Adipocyte (in vitro differentiated cells): Measurements from ENCODE around the gene TMC4.
"Not testable (repeated sequence)": the region's sequence is repeated elsewhere in the genome, so short reads cannot be mapped to it uniquely, and the experiment has no call there.

Source experiments
- DNase-seq: peaks from one replicate; pipeline ENCODE4 v3.0.0-alpha.2; 2015; ENCODE audit warnings: low read depth
- H3K27me3 ChIP-seq: replicated peaks from 2 replicates; pipeline ENCODE4 v1.7.0; 2013; ENCODE audit warnings: mild to moderate bottlenecking, low read length, moderate library complexity; ENCODE audit not compliant: control insufficient read depth, insufficient read depth
- H3K36me3 ChIP-seq: 2 replicates; pipeline ENCODE4 v1.7.0; 2013; ENCODE audit warnings: low read length, mild to moderate bottlenecking, moderate library complexity; ENCODE audit not compliant: control insufficient read depth, insufficient read depth, severe bottlenecking
- H3K4me1 ChIP-seq: 2 replicates; pipeline ENCODE4 v1.7.0; 2013; ENCODE audit warnings: mild to moderate bottlenecking, low read length, moderate library complexity; ENCODE audit not compliant: control insufficient read depth, insufficient read depth
- H3K4me3 ChIP-seq: 2 replicates; pipeline ENCODE4 v1.7.0; 2013; ENCODE audit warnings: mild to moderate bottlenecking, low read length, moderate library complexity
- H3K9ac ChIP-seq: 2 replicates; pipeline ENCODE4 v1.7.0; 2013; ENCODE audit warnings: mild to moderate bottlenecking, low read length, moderate library complexity
- H3K9me3 ChIP-seq: 2 replicates; pipeline ENCODE4 v1.7.0; 2013; ENCODE audit warnings: mild to moderate bottlenecking, low read length, moderate library complexity; ENCODE audit not compliant: control insufficient read depth

TMC4 gene

GRCh38 chr19:54189735-54190502 lies 17.0 kb upstream of the TMC4 start:
- H3K9ac ChIP-seq: peak overlapping the region; percentile 96
- H3K4me1 ChIP-seq: peaks cover 18% of the 10 kb centered on the region
- H3K9me3 ChIP-seq: no peaks in the 10 kb centered on the region
- no peaks in the 10 kb centered on the region for H3K27me3 ChIP-seq
- DNase-seq: peak; percentile 100
- peaks cover 10% of the 10 kb centered on the region for H3K36me3 ChIP-seq
- peak overlapping the region; percentile 91 for H3K4me3 ChIP-seq

GRCh38 chr19:54189145-54189734 lies 16.3 kb upstream of the TMC4 start, which contains the start of gene MBOAT7:
TSS of gene MBOAT7 (minus strand) at chr19:54189580. CDS start at chr19:54188508, 1,072 bp downstream.
- DNase-seq: no peak
- no peaks in the 10 kb centered on the region for H3K9me3 ChIP-seq
- H3K4me1 ChIP-seq: peaks cover 18% of the 10 kb centered on the region
- H3K27me3 ChIP-seq: no peaks in the 10 kb centered on the region
- H3K9ac ChIP-seq: peak within 1 kb of the TSS; percentile 96
- peaks cover 10% of the 10 kb centered on the region for H3K36me3 ChIP-seq
- peak within 1 kb of the TSS; percentile 91 for H3K4me3 ChIP-seq

- Histone ChIP-seq H3K9ac (peak overlapping the region; percentile 93), H3K4me1 (peaks cover 18% of the 10 kb centered on the region), H3K4me3 (peak overlapping the region; percentile 91), H3K27me3 (no peaks in the 10 kb centered on the region), H3K36me3 (peaks cover 4% of the 10 kb centered on the region), H3K9me3 (no peaks in the 10 kb centered on the region)
- peak; percentile 73 for DNase-seq
These were observed 15.4 kb upstream of the TMC4 start for GRCh38 chr19:54188215-54188871.

GRCh38 chr19:54186934-54187381 lies 14.0 kb upstream of the TMC4 start:
- no peak for DNase-seq
- H3K36me3 ChIP-seq: no peaks in the 10 kb centered on the region

GRCh38 chr19:54186351-54186750 lies 13.4 kb upstream of the TMC4 start:
- no peaks in the 10 kb centered on the region for H3K27me3 ChIP-seq
- no peak overlapping the region for H3K9ac ChIP-seq
- no peaks in the 10 kb centered on the region for H3K36me3 ChIP-seq
- H3K4me3 ChIP-seq: no peak overlapping the region
- no peaks in the 10 kb centered on the region for H3K9me3 ChIP-seq
- H3K4me1 ChIP-seq: peaks cover 9% of the 10 kb centered on the region
- DNase-seq: no peak

More at GRCh38 chr19:54186934-54187381, 14.0 kb upstream of the TMC4 start:
- no peak overlapping the region for H3K4me3 ChIP-seq
- no peak overlapping the region for H3K9ac ChIP-seq
- H3K27me3 ChIP-seq: no peaks in the 10 kb centered on the region
- H3K4me1 ChIP-seq: peaks cover 12% of the 10 kb centered on the region
- no peaks in the 10 kb centered on the region for H3K9me3 ChIP-seq

DNA sequence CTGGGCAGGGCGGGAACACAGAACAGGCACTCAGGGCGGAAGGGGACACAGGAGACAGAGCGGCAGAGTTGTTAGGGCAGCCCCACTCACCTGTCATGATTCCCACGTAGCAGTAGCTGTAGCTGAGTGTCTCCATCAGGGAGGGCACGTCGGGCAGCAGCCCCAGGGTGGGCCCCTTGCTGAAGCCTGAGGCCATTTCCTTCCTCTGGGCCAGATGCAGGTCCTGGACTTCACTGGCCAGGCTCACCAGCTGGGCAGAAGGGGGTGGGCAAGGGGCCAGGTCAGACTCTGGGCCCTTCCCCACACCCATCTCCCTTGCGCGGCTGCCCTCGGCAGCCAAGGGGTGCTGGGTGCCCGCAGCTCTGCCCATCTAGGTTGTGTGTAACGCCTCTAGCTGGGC lies 10.5 kb upstream of the TMC4 start:
- H3K4me1 ChIP-seq: peaks cover 5% of the 10 kb centered on the region
- H3K27me3 ChIP-seq: no peaks in the 10 kb centered on the region
- peaks cover 11% of the 10 kb centered on the region for H3K36me3 ChIP-seq
- H3K9ac ChIP-seq: no peak overlapping the region
- no peaks in the 10 kb centered on the region for H3K9me3 ChIP-seq
- H3K4me3 ChIP-seq: no peak overlapping the region
- no peak for DNase-seq

DNA sequence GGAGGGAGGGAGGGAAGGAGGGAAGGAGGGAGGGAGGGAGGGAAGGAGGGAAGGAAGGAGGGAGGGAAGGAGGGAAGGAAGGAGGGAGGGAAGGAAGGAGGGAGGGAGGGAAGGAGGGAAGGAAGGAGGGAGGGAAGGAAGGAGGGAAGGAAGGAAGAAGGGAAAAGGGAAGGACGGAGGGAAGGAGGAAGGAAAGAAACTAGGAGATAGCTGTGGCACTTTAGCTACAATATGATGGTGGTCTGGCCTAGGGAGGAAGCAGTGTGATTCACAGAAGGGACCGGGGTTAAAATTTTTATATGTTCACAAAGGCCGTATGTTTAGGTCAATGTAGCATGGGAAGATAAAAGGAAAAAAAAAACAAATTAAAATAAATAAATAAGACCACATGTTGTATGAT lies 8.9 kb upstream of the TMC4 start:
- not testable (repeated sequence) for H3K9ac ChIP-seq, H3K9me3 ChIP-seq, DNase-seq, H3K27me3 ChIP-seq, H3K4me3 ChIP-seq, H3K4me1 ChIP-seq
- peaks cover 16% of the 10 kb centered on the region for H3K36me3 ChIP-seq

DNA sequence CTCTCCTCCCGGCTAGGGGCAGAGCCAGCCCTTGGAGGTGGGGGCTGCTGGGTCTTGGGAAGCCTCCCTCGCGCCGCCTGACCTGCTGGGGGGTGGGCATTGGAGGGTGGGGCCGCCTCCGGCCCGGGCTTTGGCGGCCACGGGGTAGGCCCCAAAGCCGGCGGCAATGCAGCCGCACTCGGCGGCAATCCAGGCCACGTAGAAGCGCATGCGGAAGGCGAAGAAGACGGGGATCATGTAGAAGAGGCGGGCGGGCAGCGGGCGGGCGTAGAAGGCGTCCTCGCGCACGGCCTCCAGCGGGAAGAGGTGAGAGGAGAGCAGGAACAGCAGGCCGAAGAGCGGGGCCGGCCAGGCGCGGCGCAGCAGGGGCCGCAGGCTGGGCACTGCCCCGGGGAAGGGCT lies 7.7 kb upstream of the TMC4 start:
- no peak overlapping the region for H3K9ac ChIP-seq
- H3K4me1 ChIP-seq: no peaks in the 10 kb centered on the region
- peaks cover 18% of the 10 kb centered on the region for H3K36me3 ChIP-seq
- DNase-seq: no peak
- no peak overlapping the region for H3K4me3 ChIP-seq
- no peaks in the 10 kb centered on the region for H3K9me3 ChIP-seq
- no peaks in the 10 kb centered on the region for H3K27me3 ChIP-seq

DNA sequence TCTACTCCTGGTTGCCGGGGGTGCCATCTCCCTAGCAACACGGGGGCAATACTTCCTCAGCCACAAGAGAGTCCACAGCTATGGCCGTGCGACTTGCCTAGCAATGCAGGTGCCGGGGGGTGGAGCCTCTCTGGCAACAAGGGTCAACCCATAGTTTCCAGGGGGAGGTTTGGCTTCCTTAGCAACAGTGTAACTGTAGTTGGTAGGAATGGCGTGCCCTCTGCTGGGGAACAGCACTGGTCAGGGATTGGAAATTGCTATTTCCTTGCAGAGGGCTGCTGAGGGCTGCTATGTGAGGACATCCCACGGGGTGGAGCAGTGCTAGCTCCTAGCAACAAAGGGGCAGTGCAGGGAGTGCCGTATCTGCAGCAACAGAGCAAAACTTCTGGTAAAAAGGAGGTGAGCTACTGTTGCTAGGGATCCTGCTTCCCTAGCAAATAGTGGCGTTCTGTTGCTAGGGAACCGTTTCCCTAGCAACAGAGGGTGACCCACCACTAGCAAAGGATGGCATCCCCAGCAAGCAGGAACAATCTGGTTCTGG lies 7.0 kb upstream of the TMC4 start:
- no peaks in the 10 kb centered on the region for H3K4me1 ChIP-seq
- H3K9me3 ChIP-seq: no peaks in the 10 kb centered on the region
- H3K36me3 ChIP-seq: peaks cover 18% of the 10 kb centered on the region
- H3K27me3 ChIP-seq: no peaks in the 10 kb centered on the region
- no peak overlapping the region for H3K9ac ChIP-seq
- H3K4me3 ChIP-seq: no peak overlapping the region
- DNase-seq: peak; percentile 51

DNA sequence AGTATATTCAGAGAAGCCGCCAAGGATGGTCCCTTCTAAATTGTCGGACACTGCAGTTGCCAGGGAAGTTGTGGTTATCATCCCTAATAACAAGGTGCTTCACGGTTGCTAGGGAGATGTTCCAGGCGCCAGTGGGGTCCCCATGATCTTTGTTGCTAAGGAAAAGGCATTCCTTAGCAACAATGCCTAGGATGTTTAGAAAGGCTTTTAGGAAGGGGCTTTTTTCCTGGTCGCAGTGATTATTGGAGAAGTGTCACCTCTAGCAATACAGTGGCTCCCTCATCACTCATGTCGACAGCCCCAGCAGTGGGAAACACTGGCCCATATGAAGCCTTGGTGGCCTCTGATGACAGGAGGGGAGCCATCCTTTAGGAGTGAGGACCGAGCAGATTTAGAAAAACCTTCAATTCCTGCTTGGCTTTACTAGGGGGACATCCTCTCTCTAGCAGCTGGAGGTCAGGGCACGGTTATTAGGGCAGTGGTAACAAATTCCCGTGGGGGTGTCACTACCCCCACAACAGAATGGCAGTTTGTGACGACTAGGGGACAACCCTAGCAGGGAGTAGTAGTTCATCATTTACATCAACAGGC lies 6.4 kb upstream of the TMC4 start:
- Histone ChIP-seq H3K27me3 (no peaks in the 10 kb centered on the region), H3K36me3 (peaks cover 18% of the 10 kb centered on the region), H3K4me1 (no peaks in the 10 kb centered on the region), H3K9me3 (no peaks in the 10 kb centered on the region), H3K9ac (no peak overlapping the region), H3K4me3 (no peak overlapping the region)
- DNase-seq: no peak
